Left ventricle myocardium superior (tissue), 1 donor: ENCODE data around the gene CSTB. TPM values are rescaled to one million over a fixed set of nuclear protein-coding genes. Genes with fewer than 3 reads are reported as not detected.
"Not testable (repeated sequence)": the region's sequence is repeated elsewhere in the genome, so short reads cannot be mapped to it uniquely, and the experiment has no call there.

ENCODE experiments used
- ATAC-seq: fragments of 200-7000 bp; cut with Tn5 transposase; one replicate; pipeline ENCODE4 v1.9.1; 2020; ENCODE audit warnings: mild to moderate bottlenecking, moderate library complexity
- DNase-seq: peaks from one replicate; pipeline ENCODE4 v3.0.0-alpha.2; 2020
- intact Hi-C: fragments of 100-400 bp; cut with micrococcal nuclease; formaldehyde crosslinking; loops from one replicate; pipeline ENCODE4 v1.11.0; 2022
- long read RNA-seq: library from polyadenylated mRNA; unstranded; transcript quantifications from one replicate; pipeline ENCODE4 v2.0.0, GENCODE V29; 2021
- total RNA-seq: library from RNA; stranded (reverse); fragmentation: NEBNext Ultra II Directional; extraction: Animal tissue kit (Norgen Biotek cat#: 25700); gene quantifications from one replicate; pipeline ENCODE4 v1.2.1, GENCODE V29; 2021
- donor health status: DM: no; HTN: yes; CAD: no; lungs with severe emphysema.

The CSTB gene, protein sequence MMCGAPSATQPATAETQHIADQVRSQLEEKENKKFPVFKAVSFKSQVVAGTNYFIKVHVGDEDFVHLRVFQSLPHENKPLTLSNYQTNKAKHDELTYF
- total RNA-seq: 37.6 TPM
- long read RNA-seq, transcript CSTB-202 (1 exons, 3,744 nt): minor isoform, 8 of 98 reads
- long read RNA-seq, transcript CSTB-201 (3 exons, 2,164 nt): major isoform, 89 of 98 reads
- long read RNA-seq, partial matches to known transcripts: 0 of 98 reads
- long read RNA-seq, other reads (novel, unspliced or antisense): 1 of 98 reads

DNA sequence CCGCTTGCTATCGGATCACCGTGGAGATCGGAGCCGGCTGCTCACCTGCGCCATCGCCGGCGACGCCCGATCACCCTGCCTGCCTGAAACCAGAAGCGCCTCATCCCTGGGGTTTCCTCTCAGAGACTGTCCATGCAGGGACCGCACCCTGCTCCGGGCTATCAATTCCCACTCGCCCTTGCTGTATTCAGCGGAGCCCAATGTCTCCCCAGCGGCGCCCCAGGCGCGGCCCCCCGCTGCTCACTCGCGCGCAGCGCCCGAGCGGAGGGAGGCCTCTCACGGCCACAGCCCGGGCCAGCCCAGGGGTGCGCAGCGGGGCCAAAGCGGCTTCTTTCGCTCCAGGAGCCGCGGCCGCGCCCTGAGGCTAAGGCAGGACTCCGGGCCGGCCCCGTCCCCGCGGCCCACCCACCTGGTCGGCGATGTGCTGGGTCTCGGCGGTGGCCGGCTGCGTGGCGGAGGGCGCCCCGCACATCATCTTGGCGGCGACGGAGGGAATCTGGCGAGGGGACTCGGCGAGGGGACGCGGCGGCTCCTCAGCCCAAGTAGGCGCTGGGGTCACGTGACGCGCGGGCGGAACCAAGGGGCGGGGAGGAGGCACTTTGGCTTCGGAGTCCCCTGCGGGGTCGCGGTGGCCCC, at the start of gene CSTB:
Gene CSTB, minus strand, starts transcription at position 514 of the 636 bp plus-strand sequence. Its CDS starts 39 bp downstream, at position 475.
- ATAC-seq: peak; percentile 88
- intact Hi-C loops: no loop called here
- DNase-seq: peak; percentile 92

DNA sequence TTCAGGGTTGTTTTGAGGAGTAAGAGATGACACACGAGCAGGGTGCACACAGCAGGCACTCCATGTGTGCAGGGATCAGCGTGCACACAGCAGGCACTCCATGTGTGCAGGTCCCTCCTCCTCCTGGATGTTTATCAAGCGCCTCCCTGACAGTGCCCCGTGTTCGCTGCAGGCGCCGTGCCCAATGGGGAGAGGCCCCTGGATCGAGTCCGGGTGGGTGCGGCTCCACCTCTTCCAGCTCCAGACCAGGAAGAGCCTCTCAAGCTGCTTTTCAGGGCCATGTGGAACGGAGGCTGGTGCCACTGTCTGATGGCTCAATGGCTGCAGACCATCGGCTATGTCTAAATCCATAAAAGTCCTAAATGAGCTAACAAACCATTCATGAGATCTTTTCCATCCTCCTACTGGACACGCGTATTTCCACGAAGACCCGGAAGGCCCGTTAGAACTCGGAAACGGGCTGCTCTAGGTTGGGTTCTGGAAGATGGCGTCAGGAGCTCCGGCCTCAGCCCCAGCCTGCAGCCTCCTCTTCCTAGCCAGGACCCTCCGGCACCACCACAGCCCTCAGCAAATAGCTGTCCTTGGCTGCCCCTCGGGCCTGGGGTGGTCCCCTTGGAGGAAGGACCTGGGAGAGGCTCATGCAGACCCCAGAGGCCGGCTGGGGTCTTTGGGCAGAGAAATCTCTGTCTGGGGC, 49.3 kb upstream of the CSTB start:
- ATAC-seq (no peak), DNase-seq (no peak)
- intact Hi-C loops: no loop called here

DNA sequence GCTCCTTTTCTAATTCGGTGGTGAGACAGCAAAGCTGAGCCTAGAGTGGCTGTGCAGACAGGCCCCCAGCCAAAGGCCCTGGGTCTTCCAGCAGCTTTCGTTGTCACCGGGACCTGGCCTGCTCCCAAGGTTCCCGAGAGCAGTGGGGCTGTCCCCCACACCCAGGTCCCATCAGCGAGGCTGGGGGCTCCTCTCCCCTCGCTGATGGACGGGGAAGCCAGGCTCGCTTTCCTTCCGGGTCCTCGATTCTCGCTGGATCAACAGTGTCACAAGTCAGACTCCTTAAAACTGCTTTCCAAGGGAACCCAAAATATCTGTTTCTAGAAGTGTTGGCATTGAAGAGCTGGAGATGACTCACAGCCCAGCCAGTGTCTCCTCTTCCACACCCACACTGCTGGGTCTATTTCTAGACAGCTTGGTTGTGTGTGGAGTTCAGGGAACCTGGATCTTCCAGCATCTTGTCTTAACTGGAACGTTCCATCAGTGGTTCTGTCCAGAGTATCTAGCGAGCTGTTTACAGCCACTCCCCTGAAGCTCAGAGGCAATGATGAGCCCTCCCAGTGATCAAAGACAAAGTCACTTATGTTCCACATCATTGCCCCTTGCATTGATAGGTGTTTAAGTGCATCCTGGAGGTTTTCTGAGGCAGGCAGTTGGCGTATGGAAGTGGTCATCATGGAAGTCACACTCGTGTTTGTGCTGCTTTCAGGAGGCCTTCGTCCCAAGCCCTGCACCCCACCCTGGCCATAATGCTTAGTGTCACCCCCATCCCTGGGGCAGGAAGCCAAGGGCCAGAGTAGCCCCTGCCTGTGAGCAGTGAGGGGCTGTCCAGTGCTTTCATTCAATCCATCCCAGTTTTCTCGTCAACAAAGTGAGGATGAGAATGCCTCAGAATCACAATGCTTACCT, 48.5 kb upstream of the CSTB start:
- intact Hi-C loops: no loop called here
- DNase-seq: no peak
- ATAC-seq: no peak

DNA sequence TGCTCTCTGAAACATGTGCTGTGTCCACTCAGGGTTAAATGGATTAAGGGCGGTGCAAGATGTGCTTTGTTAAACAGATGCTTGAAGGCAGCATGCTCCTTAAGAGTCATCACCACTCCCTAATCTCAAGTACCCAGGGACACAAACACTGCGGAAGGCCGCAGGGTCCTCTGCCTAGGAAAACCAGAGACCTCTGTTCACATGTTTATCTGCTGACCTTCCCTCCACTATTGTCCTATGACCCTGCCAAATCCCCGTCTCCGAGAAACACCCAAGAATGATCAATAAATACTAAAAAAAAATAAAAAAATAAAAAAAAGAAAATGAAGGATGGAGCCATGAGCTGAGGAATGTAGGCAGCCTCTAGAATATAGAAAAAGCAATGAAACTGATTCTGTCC, 46.6 kb upstream of the CSTB start:
- DNase-seq, ATAC-seq, intact Hi-C loops: not testable (repeated sequence)

DNA sequence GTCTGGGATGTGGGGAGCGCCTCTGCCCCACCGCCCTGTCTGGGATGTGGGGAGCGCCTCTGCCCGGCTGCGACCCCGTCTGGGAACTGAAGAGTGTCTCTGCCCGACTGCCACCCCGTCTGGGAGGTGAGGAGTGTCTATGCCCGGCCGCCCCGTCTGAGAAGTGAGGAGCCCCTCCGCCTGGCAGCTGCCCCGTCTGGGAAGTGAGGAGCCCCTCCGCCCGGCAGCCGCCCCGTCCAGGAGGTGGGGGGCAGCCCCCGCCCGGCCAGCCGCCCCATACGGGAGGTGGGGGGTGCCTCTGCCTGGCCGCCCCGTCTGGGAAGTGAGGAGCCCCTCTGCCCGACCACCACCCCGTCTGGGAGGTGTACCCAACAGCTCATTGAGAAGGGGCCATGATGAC, 46.1 kb upstream of the CSTB start:
- DNase-seq, ATAC-seq, intact Hi-C loops: not testable (repeated sequence)

DNA sequence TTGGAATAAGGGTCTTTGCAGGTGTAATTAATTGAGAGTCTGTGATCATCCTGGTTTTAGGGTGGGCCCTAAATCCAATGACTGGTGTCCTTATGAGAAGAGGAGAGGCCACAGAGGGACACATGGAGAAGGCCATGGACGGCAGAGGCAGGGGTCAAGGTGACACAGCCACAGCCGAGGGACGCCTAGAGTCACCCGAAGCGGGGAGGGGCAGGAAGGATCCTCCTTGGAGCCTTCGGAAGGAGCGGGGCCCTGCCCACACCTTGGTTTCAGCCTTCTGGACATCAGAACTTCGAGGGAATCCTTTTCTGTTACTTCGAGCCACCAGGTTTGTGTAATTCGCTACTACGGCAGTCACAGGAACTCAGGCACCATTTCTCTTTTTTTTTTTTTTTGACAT, 44.4 kb upstream of the CSTB start:
- DNase-seq (no peak), ATAC-seq (no peak)
- intact Hi-C loops: no loop called here

DNA sequence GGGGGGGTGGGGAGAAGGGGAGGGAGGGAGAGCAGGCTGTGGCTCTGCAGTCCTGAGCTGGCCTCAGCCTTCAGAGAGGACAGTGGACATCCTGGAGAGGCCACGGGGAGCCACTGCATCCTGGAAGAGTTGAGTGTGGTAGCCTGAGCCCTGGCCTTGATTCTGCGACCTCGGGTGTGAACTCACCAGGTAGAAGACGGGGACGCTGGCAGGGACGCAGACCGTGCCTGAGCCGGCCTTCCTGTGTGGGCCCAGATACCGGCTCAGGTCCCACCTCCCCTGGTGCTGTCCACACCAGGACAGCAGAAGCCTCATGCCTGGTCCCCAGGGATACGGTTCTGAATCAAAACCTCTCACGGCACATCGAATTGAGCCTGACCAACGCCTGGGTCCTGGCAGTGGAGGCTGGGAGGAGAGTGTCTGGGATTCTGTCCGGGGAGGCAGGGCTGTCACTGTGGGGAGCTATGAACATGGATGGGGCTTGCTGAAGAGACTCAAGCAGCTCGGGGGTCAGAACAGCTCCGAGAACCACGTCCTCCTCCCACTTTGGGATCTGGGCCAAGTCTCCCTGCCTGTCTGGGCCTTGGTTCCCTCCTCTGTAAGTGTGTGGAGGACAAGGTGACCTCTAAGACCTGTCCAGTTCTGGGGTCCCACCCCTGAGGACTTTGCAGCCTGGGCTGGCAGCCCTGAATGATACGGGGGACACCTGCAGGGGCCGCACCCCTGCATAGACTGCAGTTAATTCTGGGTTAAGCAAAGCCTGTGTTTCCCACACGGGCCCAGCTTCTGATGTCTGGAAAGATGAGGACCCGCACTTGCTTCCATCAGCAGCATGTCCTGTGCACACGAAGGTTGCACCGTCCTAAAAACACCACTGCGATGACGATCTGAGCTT, 43.6 kb upstream of the CSTB start:
- intact Hi-C loops: no loop called here
- DNase-seq (peak; percentile 19), ATAC-seq (no peak)

DNA sequence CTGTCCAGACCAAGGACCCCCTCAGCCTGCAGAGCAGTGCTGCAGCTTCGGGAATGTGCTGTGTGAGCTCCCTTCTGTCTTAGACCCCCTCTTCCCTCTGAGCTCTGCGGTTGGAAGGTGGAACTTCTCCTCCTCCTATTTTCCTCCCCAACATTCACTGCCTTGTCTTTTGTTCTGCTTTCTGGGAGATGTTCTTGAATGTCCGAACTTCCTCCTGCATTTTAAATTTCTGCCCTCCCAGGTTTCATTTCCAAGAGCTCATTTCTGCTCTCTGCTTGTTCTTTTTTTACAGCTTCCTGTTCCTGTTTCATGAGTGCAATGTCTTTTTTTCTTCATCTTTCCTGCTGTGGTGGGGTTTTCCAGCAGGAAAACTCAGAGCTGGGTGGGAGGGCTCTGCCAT, 42.6 kb upstream of the CSTB start:
- DNase-seq: no peak
- ATAC-seq: peak; percentile 18
- intact Hi-C loops: no loop called here

DNA sequence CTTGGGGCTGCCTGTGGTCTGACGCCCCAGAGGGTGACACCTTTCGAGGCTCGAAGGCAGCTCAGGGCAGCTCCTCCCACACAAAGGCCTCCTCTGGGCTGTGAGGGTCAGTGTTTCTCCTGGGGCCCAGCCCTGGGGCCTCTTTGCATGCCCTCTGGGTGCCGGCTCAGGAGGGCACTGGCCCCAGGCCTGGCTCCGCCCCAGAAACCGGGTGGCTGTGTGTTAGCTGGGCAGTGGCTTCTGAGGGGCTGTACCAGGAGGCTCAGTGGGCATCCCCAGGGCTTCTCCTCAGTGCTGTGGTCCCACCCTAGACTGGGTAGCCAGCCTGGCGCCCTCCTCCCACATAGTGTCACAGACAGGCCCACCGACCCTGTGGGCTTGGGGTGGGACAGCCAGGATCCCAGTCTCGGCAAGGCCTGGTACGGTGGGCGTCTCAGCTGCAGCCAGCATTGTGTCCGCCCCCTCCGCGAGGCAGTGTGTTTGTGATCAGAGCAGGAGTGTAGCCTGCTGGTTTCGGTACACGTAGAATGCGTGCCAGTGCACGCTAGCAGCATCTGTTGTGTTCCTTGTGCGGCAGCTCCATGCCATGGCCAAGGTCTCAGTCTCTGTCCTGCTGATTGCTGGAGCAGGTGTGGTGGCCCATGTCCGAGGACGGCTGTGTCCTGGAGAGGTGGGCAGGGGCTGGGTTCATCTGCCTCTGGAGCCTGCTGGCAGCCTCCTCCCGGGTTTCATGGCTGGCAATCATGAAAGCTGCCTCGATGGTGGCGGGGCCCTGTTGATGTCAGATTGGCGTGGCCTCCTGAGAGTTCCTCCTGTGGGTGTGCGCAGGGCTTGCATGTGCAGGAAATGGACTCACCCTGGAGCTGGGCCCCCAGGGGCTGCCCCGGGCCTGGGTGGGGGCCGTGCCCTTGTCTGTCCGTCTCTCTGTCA, 41.3 kb upstream of the CSTB start:
- intact Hi-C loops: no loop called here
- DNase-seq (peak; percentile 33), ATAC-seq (peak; percentile 19)

DNA sequence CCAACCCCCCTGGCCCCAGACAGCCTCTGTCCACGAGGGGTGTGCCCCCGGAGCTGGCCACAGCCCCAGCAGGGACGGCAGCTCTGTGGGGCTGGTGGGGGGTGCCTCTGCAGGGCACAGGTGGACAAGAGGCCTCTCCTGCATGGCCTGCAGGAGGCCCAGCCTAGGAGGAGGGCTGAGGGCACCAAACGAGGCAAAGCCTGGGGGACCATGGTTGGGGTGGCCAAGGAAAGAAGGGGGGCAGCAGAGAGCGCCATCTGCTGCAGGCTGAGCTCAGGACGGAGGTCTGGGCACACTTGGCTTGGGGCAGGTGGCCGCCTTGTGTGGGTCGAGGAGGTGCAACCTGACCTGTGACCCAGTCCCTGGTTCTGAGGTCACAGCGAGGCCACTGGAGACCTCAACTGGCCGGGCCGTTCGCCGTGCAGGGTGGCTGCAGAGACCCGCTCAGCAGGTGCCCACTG, 40.5 kb upstream of the CSTB start:
- DNase-seq (peak; percentile 23), ATAC-seq (no peak)
- intact Hi-C loops: no loop called here

DNA sequence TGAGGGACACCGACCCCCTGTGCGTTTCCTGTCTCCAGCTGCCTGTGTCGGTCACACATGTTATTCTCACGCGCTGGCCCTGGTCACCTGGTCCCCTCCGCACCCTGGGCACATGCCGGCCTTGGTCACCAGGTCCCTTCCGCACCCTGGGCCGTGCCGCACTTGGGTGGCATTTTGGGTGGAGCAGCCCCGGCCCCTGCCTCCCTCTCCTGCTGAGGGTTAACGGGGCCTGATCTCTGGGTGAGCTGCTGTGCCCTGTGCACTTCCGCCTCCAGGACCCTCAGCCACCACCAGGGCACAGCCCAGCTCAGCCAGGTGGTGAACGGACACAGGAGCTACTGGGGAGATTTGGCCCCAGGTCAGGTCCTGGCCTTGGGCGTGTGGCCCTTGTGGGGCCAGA, 39.9 kb upstream of the CSTB start:
- intact Hi-C loops: no loop called here
- ATAC-seq: no peak
- no peak for DNase-seq

DNA sequence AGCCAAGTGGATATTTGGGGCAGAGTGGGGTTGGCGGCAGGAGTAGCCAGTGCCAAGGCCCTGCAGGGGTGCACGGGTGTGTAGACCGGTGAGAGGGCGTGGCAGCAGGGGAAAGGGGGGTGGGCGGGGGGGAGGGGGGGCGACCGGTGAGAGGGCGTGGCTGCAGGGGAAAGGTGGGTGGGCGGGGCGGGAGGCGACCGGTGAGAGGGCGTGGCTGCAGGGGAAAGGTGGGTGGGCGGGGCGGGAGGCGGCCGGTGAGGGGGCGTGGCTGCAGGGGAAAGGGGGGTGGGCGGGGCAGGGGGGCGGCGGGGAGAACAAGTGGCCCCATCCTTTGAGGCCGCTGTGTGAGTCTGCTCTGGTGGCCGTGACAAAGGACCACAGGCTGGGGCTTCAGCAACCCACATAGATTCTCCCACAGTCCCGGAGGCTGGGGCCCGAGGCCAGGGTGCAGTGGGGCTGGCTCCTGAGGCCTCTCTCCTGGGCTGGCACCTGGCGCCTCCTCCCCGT, 39.1 kb upstream of the CSTB start:
- no peak for ATAC-seq
- no peak for DNase-seq
- intact Hi-C loops: no loop called here

DNA sequence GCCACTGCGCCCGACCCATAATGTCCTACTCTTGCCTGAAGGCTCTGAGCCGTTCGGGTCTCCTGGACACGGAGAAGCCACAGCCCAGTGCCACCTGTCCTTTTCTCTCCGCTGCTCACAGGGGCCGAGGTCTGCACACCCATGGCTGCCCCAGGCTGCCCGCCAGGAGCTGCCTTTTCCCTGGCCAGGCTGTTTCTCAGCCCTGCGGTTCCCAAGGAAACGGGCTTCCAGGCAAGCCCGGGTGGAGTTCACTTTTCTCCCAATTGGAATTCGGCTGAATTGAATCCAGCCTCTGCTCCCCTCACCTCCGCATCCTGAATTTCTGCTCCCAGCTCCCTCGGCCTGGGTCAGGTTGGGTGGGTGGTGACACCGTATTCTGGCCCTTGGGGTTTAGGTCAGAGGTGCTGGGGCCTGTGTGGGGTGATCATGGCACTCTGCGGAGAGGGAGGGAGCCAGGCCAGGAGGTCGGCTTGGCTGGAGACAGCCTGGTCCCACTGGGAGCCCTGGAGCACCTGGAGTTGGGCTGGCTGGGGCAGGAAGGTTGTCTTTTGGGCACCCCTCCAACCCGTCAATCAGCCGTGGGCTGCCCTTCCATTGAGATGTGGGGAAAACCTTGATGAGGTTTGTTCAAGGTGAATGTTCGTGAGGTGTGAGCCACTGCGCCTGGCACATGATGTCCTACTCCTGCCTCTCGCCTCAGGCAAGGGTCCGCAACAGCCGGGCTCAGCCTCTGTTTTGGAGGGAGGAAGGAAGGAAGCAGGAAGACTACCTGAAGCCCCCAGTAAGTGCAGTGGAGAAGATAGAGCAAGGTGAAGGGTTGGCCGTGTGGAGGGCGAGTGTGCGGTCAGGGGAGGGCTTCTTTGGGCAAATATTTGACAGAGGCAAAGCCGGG, 38.4 kb upstream of the CSTB start:
- intact Hi-C loops: no loop called here
- DNase-seq (no peak), ATAC-seq (no peak)

DNA sequence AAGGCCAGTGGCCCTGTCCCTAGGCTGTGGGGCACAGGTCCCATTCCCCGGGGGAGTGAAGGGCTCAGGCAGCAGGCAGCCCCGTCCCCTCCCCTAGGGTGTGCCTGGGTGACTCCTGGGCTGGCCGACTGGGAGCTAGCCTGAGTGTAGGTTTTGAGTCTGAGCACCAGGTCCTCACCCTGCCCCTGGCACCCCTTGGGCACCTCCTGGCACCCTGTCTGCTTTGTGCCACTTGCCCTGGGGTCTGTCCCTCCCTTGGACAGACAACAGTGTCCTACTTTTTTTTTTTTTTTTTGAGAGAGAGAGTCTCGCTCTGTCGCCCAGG, 37.5 kb upstream of the CSTB start:
- no peak for DNase-seq
- ATAC-seq: no peak
- intact Hi-C loops: no loop called here

DNA sequence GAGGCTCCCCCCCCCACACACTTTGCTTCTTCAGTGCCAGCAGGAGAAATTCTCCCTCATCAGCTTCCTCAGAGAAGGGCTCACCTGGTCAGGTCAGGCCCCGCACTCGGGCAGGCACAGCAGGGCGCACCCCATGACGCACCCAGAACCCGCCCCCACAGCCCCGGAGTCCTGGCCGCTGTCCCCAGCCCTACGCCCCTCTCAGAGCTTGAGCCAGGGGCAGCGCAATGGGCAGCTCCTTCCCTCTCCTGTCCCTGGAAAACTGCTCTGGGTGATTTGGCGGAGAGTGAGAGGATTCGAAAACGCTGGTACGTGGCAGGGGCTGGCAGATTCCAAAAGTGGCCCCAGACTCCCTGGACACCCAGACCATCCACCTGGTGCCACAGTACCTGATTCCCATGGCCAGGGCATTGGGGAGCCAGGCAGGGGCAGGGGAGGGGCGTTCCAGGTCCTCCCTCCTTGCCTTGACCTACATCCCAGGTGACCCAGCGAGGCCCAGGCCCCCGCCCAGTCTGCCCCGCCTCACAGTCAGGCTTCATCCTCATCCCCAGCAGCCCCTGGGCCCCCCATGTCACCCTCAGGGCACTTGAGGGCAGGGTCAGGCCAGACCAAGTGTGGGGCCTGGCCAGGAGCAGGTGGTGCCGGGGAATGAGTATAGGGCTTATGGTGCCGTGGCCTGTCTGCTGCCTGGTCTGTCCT, 37.0 kb upstream of the CSTB start:
- no peak for DNase-seq
- intact Hi-C loops: no loop called here

More for the DNA sequence above, 37.0 kb upstream of the CSTB start:
- no peak for ATAC-seq
